Stimulated activated CD4-positive, alpha-beta T cell treated with anti-CD3 and anti-CD28 coated beads, Interleukin-1b, Interleukin-23, amount 100 ng/mL, for 24 hours (primary cell): ENCODE results near the gene BRINP1.

Source experiments
- DNase-seq, 4 experiments: peaks; one replicate each; pipeline ENCODE4 v3.0.0-alpha.2; 2020; ENCODE audit warnings: low read depth in 4 of 4, low spot score in 1 of 4

The BRINP1 gene

GRCh38 chr9:119137479-119137878 lies 231.8 kb downstream of the BRINP1 start:
- DNase-seq = no peak

GRCh38 chr9:119126040-119126439 lies 243.2 kb downstream of the BRINP1 start:
- no peak for DNase-seq

GRCh38 chr9:119121899-119122298 lies 247.3 kb downstream of the BRINP1 start:
- no peak for DNase-seq

- no peak for DNase-seq
Measured at GRCh38 chr9:119117409-119117808, 251.8 kb downstream of the BRINP1 start.
